Mesangial cell (primary cell): ENCODE data around the gene EML1. TPM values are rescaled to one million over a fixed set of nuclear protein-coding genes. Genes with fewer than 3 reads are reported as not detected.

Experiments used
- total RNA-seq: library from RNA; depleted of rRNA; stranded (reverse); fragments of >200 nt; gene quantifications from 2 replicates; pipeline ENCODE4 v1.2.3, GENCODE V29; 2015

Gene EML1
- total RNA-seq = 6.7 and 8.6 TPM in 2 replicates

GRCh38 chr14:99793213-99794150 is at the start of gene EML1:
EML1 (plus strand) TSS chr14:99793413; CDS start chr14:99793477, 64 bp downstream.

Other genes starting within 250 kb of the EML1 start
- 23.7 and 33.9 TPM in 2 replicates for gene CCDC85C, start 189.2 kb upstream of the EML1 start, total RNA-seq
- gene HHIPL1, start 148.3 kb upstream of the EML1 start, total RNA-seq = 0.81 and 3.0 TPM in 2 replicates
- under 0.01 TPM in 1 of 2 replicates, not detected in the other for gene CYP46A1, start 109.1 kb upstream of the EML1 start, total RNA-seq